GM12865 (cell line): Measurements from ENCODE around the gene KCTD17.

Source experiments
- DNase-seq: peaks from one replicate; pipeline ENCODE4 v3.0.0; 2010; ENCODE audit warnings: low read depth
- H3K4me3 ChIP-seq: 2 replicates; pipeline ENCODE4 v1.5.1; 2011; ENCODE audit warnings: mild to moderate bottlenecking, low read depth, low read length, control low read depth
- CTCF ChIP-seq: IDR thresholded peaks from 2 replicates; pipeline ENCODE4 v1.5.1; 2011; ENCODE audit warnings: low read length, control low read depth, low read depth, inconsistent platforms; ENCODE audit not compliant: insufficient read depth; ENCODE audit errors: missing control alignments

The KCTD17 gene

DNA sequence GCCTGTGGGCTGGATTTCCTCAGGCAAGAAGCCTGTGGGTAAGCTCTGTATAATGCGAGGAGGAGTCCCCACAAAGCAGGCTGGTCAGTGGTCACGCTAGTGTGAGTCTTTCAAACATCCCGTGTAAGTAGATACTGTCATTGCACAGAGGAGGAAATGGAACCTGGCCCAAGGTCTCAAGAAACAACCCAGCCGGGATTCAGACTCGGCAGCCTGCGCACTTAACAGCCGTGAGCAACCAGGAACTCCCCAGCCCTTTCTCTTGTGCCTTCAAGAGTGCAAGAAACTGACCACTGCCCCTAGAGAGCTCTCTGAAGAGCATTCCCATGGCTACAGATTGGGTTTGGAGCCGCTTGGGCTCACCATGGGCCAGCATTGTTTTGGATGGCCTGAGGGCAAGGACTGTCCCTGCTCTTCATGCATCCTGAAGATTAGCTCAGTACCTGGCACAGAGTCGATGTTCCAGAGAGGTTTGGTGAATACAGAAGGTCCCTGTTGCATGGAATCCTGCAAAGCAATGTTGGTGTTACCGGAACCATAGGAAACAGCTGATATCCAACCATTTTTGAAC lies 26.0 kb upstream of the KCTD17 start:
- no peak for DNase-seq
- no peak overlapping the region for H3K4me3 ChIP-seq
- no peak for TF ChIP-seq CTCF

DNA sequence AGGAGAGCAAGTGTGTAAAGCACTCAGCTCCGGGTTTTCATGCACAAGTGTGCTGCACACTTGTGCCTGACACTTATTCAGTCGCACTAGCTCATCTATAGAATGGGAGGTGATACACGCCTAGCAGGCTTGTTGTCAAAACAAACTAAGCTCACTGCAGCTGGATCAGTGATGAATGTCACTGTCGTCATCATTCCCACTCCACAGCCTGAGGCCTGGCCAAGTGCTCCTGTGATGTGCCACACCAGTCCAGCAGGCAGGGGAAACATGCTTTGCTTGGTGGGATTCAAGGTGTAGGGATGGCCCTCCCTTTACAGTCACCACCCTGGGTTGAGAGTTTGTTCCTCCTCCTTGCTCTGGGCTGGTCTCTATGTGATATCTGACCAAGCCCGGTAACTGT lies 25.2 kb upstream of the KCTD17 start:
- DNase-seq: no peak
- H3K4me3 ChIP-seq: no peak overlapping the region
- TF ChIP-seq CTCF: no peak

DNA sequence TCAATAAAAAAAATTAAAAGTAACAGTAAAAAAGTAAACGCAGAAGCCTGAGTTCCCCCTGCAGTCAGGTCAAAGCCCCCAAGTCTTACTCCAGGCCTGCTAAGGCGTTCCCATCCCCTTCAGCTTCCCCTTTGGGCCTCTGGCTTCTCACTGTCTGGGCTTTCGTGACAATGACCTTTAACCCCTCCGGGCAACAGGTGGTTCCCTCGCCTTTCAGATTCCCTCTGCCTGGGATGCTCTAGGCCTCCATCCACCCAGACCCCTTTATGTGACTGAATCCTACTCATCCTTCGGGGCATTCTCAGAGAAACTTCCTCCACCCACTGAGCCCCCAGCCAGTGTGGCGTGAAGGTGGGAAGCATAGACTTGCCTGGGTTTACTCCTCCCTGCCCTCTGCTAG lies 24.0 kb upstream of the KCTD17 start:
- no peak overlapping the region for H3K4me3 ChIP-seq
- DNase-seq: no peak
- no peak for TF ChIP-seq CTCF

DNA sequence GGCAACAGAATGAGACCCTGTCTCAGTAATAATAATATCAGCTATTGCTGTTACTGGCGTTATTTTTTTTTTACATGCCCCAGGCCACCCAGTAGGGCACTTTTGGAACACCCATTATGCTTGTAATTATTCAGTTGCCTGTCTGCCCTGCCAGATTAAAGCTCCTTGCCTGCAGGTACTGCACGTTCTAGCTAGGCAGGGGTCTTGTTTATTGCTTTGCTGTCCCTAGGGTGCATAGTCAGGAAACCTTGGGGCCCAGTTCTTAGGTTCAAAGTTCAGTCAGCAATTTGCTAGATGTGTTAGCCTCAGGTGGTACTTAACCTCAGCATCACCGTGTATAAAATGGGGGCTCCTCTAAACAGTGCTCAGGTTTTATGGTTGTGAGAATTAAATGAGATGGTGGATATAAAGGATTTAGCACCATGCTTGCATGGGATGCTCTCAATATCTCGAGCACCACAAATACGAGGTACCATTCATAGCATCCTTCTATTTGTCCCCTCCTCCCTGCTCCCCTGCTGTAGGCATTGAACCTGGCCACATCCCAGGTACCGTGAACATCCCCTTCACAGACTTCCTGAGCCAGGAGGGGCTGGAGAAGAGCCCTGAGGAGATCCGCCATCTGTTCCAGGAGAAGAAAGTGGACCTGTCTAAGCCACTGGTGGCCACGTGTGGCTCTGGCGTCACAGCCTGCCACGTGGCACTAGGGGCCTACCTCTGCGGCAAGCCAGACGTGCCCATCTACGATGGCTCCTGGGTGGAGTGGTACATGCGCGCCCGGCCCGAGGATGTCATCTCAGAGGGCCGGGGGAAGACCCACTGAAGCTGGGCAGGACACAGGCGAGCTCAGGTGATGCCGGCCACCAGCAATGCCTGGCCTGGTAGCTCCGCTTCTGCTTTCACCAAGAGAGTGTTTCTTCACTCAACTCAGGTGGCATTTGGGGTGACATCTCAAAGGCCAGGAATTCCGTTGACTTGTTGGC lies 22.6 kb upstream of the KCTD17 start:
- no peak for TF ChIP-seq CTCF
- DNase-seq: no peak
- H3K4me3 ChIP-seq: no peak overlapping the region

GRCh38 chr22:37030560-37031281 lies 20.8 kb upstream of the KCTD17 start:
- no peak for TF ChIP-seq CTCF
- no peak for DNase-seq
- H3K4me3 ChIP-seq: no peak overlapping the region

DNA sequence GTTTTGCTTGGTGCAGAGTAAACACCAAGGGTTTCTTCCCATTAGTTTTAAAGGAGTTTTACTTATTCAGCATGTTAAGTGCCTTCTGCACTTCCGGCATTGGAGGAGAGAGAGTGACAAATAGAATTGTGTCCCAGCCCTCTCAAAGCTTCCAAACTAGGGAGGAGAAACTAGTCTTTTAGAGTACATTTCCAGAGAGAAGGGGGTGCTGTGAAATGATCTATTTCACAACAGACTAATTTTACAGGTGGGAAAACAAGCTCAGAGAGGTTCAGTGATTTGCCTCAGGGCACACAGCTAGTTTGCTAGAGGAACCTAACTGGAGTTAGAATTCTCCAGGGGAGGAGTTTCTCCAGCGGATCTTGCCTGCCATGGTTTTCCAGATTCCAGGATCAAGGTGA lies 19.4 kb upstream of the KCTD17 start:
- no peak for TF ChIP-seq CTCF
- no peak overlapping the region for H3K4me3 ChIP-seq
- no peak for DNase-seq
